K562 (cell line): ENCODE data around the gene PTPRB. TPM values are rescaled to one million over a fixed set of nuclear protein-coding genes. Genes with fewer than 3 reads are reported as not detected.

Experiments
- ATF3 ChIP-seq, 2 experiments: fragments of 450-650 bp in 1 of 2; sonication (generic) in 1 of 2; formaldehyde crosslinking in 1 of 2; IDR thresholded peaks in 1 of 2; conservative IDR thresholded peaks in 1 of 2; 2 replicates each; pipeline versions ENCODE4 v1.6.1 to v1.8.1; 2016 to 2023; ENCODE audit warnings: mild to moderate bottlenecking in 2 of 2, moderate library complexity in 2 of 2, inconsistent platforms in 1 of 2, missing genetic modification reagents in 1 of 2
- ATF7 ChIP-seq: fragments of 450-650 bp; IDR thresholded peaks from 2 replicates; pipeline ENCODE4 v1.7.1; 2014; ENCODE audit warnings: mild to moderate bottlenecking, moderate library complexity
- BRF2 ChIP-seq: IDR thresholded peaks from 3 replicates; pipeline ENCODE4 v1.6.1; 2011; ENCODE audit warnings: borderline replicate concordance, mild to moderate bottlenecking; ENCODE audit not compliant: insufficient read length, insufficient read depth
- CREBBP ChIP-seq: IDR thresholded peaks from one replicate; pipeline ENCODE4 v1.6.1; 2012; ENCODE audit warnings: low read depth, mild to moderate bottlenecking, control low read depth, inconsistent platforms, low read length
- ESRRB ChIP-seq: fragments of 250-450 bp; sonication (Bioruptor Pico); IDR thresholded peaks from 2 replicates; pipeline ENCODE4 v1.5.0; 2020; ENCODE audit warnings: mild to moderate bottlenecking, moderate library complexity, borderline replicate concordance
- ID3 ChIP-seq, 2 experiments: fragments of 250-450 bp in 1 of 2; fragments of 450-650 bp in 1 of 2; sonication (Bioruptor Pico) in 1 of 2; IDR thresholded peaks; 2 replicates each; pipeline versions ENCODE4 v1.6.1 to v1.8.0; 2016 to 2021; ENCODE audit warnings: mild to moderate bottlenecking in 2 of 2, moderate library complexity in 2 of 2, missing compliant biosample characterization in 1 of 2, missing genetic modification characterization in 1 of 2
- MAFK ChIP-seq: IDR thresholded peaks from 2 replicates; pipeline ENCODE4 v1.6.1; 2011; ENCODE audit warnings: low read length, improper control_type of control experiment
- MBD2 ChIP-seq: sonication (generic); IDR thresholded peaks from 2 replicates; pipeline ENCODE4 v1.6.1; 2016; ENCODE audit warnings: low read depth, borderline replicate concordance
- MXD1 ChIP-seq: fragments of 250-450 bp; sonication (Bioruptor Pico); IDR thresholded peaks from 2 replicates; pipeline ENCODE4 v1.8.0; 2021; ENCODE audit warnings: borderline replicate concordance, mild to moderate bottlenecking, moderate library complexity; ENCODE audit not compliant: poor library complexity, severe bottlenecking
- NBN ChIP-seq: fragments of 450-650 bp; IDR thresholded peaks from 2 replicates; pipeline ENCODE4 v1.6.1; 2016; ENCODE audit warnings: low read depth, mild to moderate bottlenecking
- NCOA2 ChIP-seq, 2 experiments: fragments of 450-650 bp; IDR thresholded peaks; 2 replicates each; pipeline ENCODE4 v1.6.1; 2018; ENCODE audit warnings: mild to moderate bottlenecking in 2 of 2, moderate library complexity in 1 of 2; ENCODE audit not compliant: partially characterized antibody in 2 of 2
- NFXL1 ChIP-seq: fragments of 450-650 bp; formaldehyde crosslinking; IDR thresholded peaks from 2 replicates; pipeline ENCODE4 v1.4.0; 2021; ENCODE audit warnings: mild to moderate bottlenecking
- POLR2G ChIP-seq: fragments of 200-400 bp; formaldehyde crosslinking; IDR thresholded peaks from 2 replicates; pipeline ENCODE4 v1.6.1; 2017; ENCODE audit warnings: low read depth, mild to moderate bottlenecking, antibody characterized with exemption, low read length, moderate library complexity
- POLR3A ChIP-seq: IDR thresholded peaks from 2 replicates; pipeline ENCODE4 v1.6.1; 2011; ENCODE audit warnings: borderline replicate concordance, mild to moderate bottlenecking, moderate library complexity; ENCODE audit not compliant: insufficient read length, insufficient read depth; ENCODE audit errors: extremely low read depth
- PRPF4 ChIP-seq: fragments of 200-400 bp; formaldehyde crosslinking; IDR thresholded peaks from one replicate; pipeline ENCODE4 v1.6.1; 2017; ENCODE audit warnings: low read length, low read depth, mild to moderate bottlenecking; ENCODE audit not compliant: insufficient read depth, poor library complexity, severe bottlenecking
- RBM34 ChIP-seq: fragments of 200-400 bp; formaldehyde crosslinking; IDR thresholded peaks from 2 replicates; pipeline ENCODE4 v1.6.1; 2018; ENCODE audit warnings: low read length, borderline replicate concordance; ENCODE audit not compliant: insufficient read depth
- SREBF1 ChIP-seq: fragments of 150-350 bp; IDR thresholded peaks from 2 replicates; pipeline ENCODE4 v1.6.1; 2014; ENCODE audit warnings: antibody characterized with exemption, low read depth, low read length, borderline replicate concordance
- TFAM ChIP-seq: fragments of 250-450 bp; sonication (Bioruptor Pico); conservative IDR thresholded peaks from 2 replicates; pipeline ENCODE4 v1.5.0; 2021; ENCODE audit warnings: mild to moderate bottlenecking, moderate library complexity
- ZBTB34 ChIP-seq: fragments of 250-450 bp; sonication (Bioruptor Pico); IDR thresholded peaks from 2 replicates; pipeline ENCODE4 v1.8.0; 2021; ENCODE audit warnings: mild to moderate bottlenecking, moderate library complexity
- ZNF217 ChIP-seq: sonication (generic); formaldehyde crosslinking; IDR thresholded peaks from 2 replicates; pipeline ENCODE4 v1.8.0; 2022; ENCODE audit warnings: mild to moderate bottlenecking, missing genetic modification reagents
- ZNF253 ChIP-seq: fragments of 250-450 bp; sonication (Bioruptor Pico); conservative IDR thresholded peaks from 2 replicates; pipeline ENCODE4 v1.6.1; 2021; ENCODE audit warnings: mild to moderate bottlenecking
- ZNF316 ChIP-seq: fragments of 450-650 bp; IDR thresholded peaks from 2 replicates; pipeline ENCODE4 v1.6.1; 2016
- ZNF668 ChIP-seq: fragments of 250-450 bp; sonication (Bioruptor Pico); IDR thresholded peaks from 2 replicates; pipeline ENCODE4 v1.8.0; 2022; ENCODE audit warnings: mild to moderate bottlenecking, inconsistent platforms
- polyA plus RNA-seq, 8 experiments: library from polyadenylated mRNA; depleted of rRNA in 4 of 8; stranded (reverse) in 5 of 8; unstranded in 3 of 8; fragments of >200 nt; fragmentation: Nextera tagmentation in 2 of 8; fragmentation: Illumina TruSeq in 1 of 8; extraction: Ambion mirVana in 2 of 8; extraction: Trizol in 1 of 8; gene quantifications; 2 replicates each; pipeline versions ENCODE4 v1.2.1 to v1.2.3, GENCODE V29; 2011 to 2014; ENCODE audit warnings: inconsistent platforms in 1 of 8, missing spikeins in 1 of 8
- total RNA-seq, 7 experiments: library from RNA; depleted of rRNA in 6 of 7; stranded (reverse); fragments of >200 nt in 6 of 7; fragmentation: Illumina TruSeq in 2 of 7; extraction: Trizol in 2 of 7; gene quantifications; 2 replicates each; pipeline versions ENCODE4 v1.2.1 to v1.2.3, GENCODE V29; 2011 to 2021; ENCODE audit warnings: low replicate concordance in 1 of 7

The PTPRB gene
- total and polyA plus RNA-seq, 9 of the 15 experiments (the other 6 are each of a cell fraction or from before 2014, with no cell fraction given), result 0.46 to 5.9 (median 3.1) TPM

- no peak for TF ChIP-seq ZBTB34
- no peak for TF ChIP-seq ZNF217 (CRISPR knock-in tag)
- TF ChIP-seq TFAM (CRISPR knock-in tag), result no peak
- TF ChIP-seq SREBF1, result no peak
- TF ChIP-seq NBN, result 0 out of 2 replicates have a peak, but pooled peaks have one; percentile 42
- no peak for TF ChIP-seq MXD1 (CRISPR knock-in tag)
- no peak for TF ChIP-seq CREBBP
- no peak for TF ChIP-seq RBM34
- TF ChIP-seq ESRRB (CRISPR knock-in tag), result no peak
- TF ChIP-seq ATF3 (IDR thresholded peaks at IDR 0.05), result 0 out of 2 replicates have a peak, but pooled peaks have one; percentile 37
- TF ChIP-seq ATF3 (CRISPR knock-in tag; conservative IDR thresholded peaks at IDR 0.05), result no peak
- TF ChIP-seq ID3 (CRISPR knock-in tag; IDR thresholded peaks at IDR 0.05), result no peak
- no peak for TF ChIP-seq ID3 (tag; IDR thresholded peaks at IDR 0.05)
- TF ChIP-seq ZNF253 (CRISPR knock-in tag), result no peak
- TF ChIP-seq PRPF4, result no peak
- peak; percentile 76; the same call in 1 of the 2 replicates for TF ChIP-seq ATF7
- TF ChIP-seq BRF2, result no peak
- no peak for TF ChIP-seq NCOA2 (IDR thresholded peaks at IDR 0.05; ENCODE audit: partially characterized antibody in 2 of 2)
- peak; percentile 49; the same call in 1 of the 2 replicates for TF ChIP-seq MBD2
- no peak; the same call in 1 of the 2 replicates for TF ChIP-seq ZNF668 (CRISPR knock-in tag)
- TF ChIP-seq MAFK, result no peak
- 0 out of 2 replicates have a peak, but pooled peaks have one; percentile 19 for TF ChIP-seq NFXL1
- TF ChIP-seq POLR2G, result 0 out of 2 replicates have a peak, but pooled peaks have one; percentile 26
- TF ChIP-seq POLR3A, result no peak
- peak; percentile 41 for TF ChIP-seq ZNF316
Measured at GRCh38 chr12:70660620-70661219, 23.5 kb upstream of the PTPRB start (continued).
